Measurements from ENCODE around the gene RBM18. TPM values are rescaled to one million over a fixed set of nuclear protein-coding genes. Genes with fewer than 3 reads are reported as not detected.
A peak's percentile ranks its signal among the peaks of the same experiment; 100 is the strongest.

Gene RBM18
- total RNA-seq, 1 donor from 2014 or later, result 21.7 TPM

- no peak overlapping the region for H3K27ac ChIP-seq
- TF ChIP-seq, protein P1, sequence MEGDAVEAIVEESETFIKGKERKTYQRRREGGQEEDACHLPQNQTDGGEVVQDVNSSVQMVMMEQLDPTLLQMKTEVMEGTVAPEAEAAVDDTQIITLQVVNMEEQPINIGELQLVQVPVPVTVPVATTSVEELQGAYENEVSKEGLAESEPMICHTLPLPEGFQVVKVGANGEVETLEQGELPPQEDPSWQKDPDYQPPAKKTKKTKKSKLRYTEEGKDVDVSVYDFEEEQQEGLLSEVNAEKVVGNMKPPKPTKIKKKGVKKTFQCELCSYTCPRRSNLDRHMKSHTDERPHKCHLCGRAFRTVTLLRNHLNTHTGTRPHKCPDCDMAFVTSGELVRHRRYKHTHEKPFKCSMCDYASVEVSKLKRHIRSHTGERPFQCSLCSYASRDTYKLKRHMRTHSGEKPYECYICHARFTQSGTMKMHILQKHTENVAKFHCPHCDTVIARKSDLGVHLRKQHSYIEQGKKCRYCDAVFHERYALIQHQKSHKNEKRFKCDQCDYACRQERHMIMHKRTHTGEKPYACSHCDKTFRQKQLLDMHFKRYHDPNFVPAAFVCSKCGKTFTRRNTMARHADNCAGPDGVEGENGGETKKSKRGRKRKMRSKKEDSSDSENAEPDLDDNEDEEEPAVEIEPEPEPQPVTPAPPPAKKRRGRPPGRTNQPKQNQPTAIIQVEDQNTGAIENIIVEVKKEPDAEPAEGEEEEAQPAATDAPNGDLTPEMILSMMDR (IDR thresholded peaks at IDR 0.05), result no peak
- no peak overlapping the region for H3K4me3 ChIP-seq
- ATAC-seq (no peak), DNase-seq (no peak)
- H3K4me1 ChIP-seq, result no peaks in the 10 kb centered on the region
- H3K36me3 ChIP-seq, result peaks cover 40% of the 10 kb centered on the region
- H3K27me3 ChIP-seq (ENCODE audit: low read depth), result no peaks in the 10 kb centered on the region
- no peaks in the 10 kb centered on the region for H3K9me3 ChIP-seq
- intact Hi-C loops (cut with DNase I), result no loop called here
Observed at GRCh38 chr9:122302237-122303093, 37.8 kb upstream of the RBM18 start.

DNA sequence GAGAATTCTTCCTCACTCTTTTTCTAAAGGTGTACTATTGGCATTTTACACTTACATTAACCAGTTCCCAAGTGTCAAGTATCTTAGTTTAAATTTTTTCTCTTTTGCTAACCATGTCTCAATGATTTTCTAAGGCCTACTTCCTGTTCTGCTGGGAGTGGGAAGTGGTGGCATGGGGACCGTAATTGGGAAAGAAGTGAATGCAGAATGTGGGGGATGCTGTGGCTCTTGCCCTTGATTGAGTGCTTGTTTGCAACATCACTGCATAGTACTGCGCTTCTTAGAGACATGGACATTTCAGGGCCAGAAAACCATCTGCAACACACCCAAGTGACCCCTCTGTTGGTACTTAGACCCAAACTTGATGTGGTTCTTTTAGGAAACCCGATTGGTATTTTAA is 32.9 kb upstream of the RBM18 start:
- Histone ChIP-seq H3K9me3 (no peaks in the 10 kb centered on the region), H3K36me3 (peaks cover 57% of the 10 kb centered on the region), H3K27me3 (ENCODE audit: low read depth) (no peaks in the 10 kb centered on the region), H3K4me3 (no peak overlapping the region), H3K4me1 (no peaks in the 10 kb centered on the region), H3K27ac (no peak overlapping the region)
- intact Hi-C loops (cut with DNase I), result no loop called here
- TF ChIP-seq, protein P1 (IDR thresholded peaks at IDR 0.05), result no peak
- DNase-seq (no peak), ATAC-seq (peak; percentile 69 to 74)

DNA sequence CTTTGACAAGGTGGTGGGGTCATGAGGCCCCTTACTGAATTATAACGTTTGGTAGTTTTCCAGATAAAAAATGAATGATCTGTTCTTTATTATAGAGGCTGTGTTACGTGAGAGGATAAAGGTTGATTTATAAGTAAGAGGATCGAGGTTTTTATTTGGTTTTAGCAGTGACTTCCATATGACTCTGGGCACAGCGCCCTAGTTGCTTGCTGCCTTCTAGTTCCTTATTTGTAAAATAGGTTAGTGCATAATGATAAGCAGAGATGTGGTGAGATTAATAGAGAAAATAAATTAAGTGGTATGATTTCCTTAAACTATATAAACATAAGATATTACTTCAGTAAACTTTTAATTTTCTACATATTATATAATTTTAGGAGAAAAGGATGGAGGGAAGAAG is 29.9 kb upstream of the RBM18 start:
- Histone ChIP-seq H3K36me3 (peaks cover 76% of the 10 kb centered on the region), H3K27ac (no peak overlapping the region), H3K4me3 (no peak overlapping the region), H3K4me1 (no peaks in the 10 kb centered on the region), H3K9me3 (no peaks in the 10 kb centered on the region), H3K27me3 (ENCODE audit: low read depth) (no peaks in the 10 kb centered on the region)
- DNase-seq (no peak), ATAC-seq (no peak)
- intact Hi-C loops (cut with DNase I), result no loop called here
- TF ChIP-seq, protein P1 (IDR thresholded peaks at IDR 0.05), result no peak

- peaks cover 95% of the 10 kb centered on the region for H3K36me3 ChIP-seq
Observed at GRCh38 chr9:122291458-122291857, 26.8 kb upstream of the RBM18 start.

GRCh38 chr9:122287214-122287720 is 22.6 kb upstream of the RBM18 start:
- intact Hi-C loops (cut with DNase I), result no loop called here
- Histone ChIP-seq H3K9me3 (no peaks in the 10 kb centered on the region), H3K4me3 (no peak overlapping the region), H3K36me3 (peaks cover 75% of the 10 kb centered on the region), H3K4me1 (peaks cover 11% of the 10 kb centered on the region), H3K27me3 (ENCODE audit: low read depth) (no peaks in the 10 kb centered on the region), H3K27ac (no peak overlapping the region)
- DNase-seq (no peak), ATAC-seq (no peak)
- TF ChIP-seq, protein P1 (IDR thresholded peaks at IDR 0.05), result no peak

More at GRCh38 chr9:122291458-122291857, 26.8 kb upstream of the RBM18 start:
- Histone ChIP-seq H3K27ac (no peak overlapping the region), H3K27me3 (ENCODE audit: low read depth) (no peaks in the 10 kb centered on the region), H3K4me3 (no peak overlapping the region), H3K9me3 (no peaks in the 10 kb centered on the region), H3K4me1 (peaks cover 11% of the 10 kb centered on the region)
- DNase-seq (no peak), ATAC-seq (no peak)
- TF ChIP-seq, protein P1 (IDR thresholded peaks at IDR 0.05), result no peak
- intact Hi-C loops (cut with DNase I), result no loop called here

Measured in lower lobe of right lung (tissue), 2 donors.